ENCODE results near the gene SERINC1.

SERINC1 gene

GRCh38 chr6:122408702-122409458 is 62.7 kb downstream of the SERINC1 start:
- TF ChIP-seq YY1 (IDR thresholded peaks at IDR 0.05; ENCODE audit: low read depth) (no peak), CREB1 (IDR thresholded peaks at IDR 0.05; ENCODE audit: low read depth) (no peak), ZBTB7A (IDR thresholded peaks at IDR 0.05; ENCODE audit: low read depth) (no peak), EGR1 (IDR thresholded peaks at IDR 0.05) (no peak), REST (IDR thresholded peaks at IDR 0.05; ENCODE audit: low read depth) (no peak), TEAD4 (IDR thresholded peaks at IDR 0.05) (no peak), NFIC (IDR thresholded peaks at IDR 0.05) (no peak)

DNA sequence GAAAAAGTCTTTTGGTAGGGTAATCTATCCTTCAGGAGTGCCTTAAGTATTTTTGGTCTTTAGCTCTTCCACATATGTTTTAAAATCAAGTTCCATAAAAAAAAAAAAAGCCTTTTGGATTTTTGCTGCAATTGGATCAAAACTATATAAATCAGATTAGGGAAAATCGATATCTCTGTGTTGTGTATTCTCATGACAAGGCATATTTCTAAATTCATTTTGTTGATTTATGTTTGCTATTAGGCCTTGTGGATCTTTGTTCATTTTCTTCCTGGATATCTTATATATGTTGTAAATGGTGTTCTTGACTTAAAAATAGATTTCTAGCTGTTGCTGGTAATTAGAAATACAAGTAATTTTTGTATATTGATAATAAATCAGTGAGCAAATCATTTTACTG is 63.4 kb downstream of the SERINC1 start:
- TF ChIP-seq FOXM1 (IDR thresholded peaks at IDR 0.05; ENCODE audit: borderline replicate concordance, low read depth) (no peak), ZBTB7A (IDR thresholded peaks at IDR 0.05; ENCODE audit: low read depth) (no peak), TEAD4 (IDR thresholded peaks at IDR 0.05) (no peak), EGR1 (IDR thresholded peaks at IDR 0.05) (no peak), NFIC (IDR thresholded peaks at IDR 0.05) (no peak), CEBPB (IDR thresholded peaks at IDR 0.05) (no peak), CREB1 (IDR thresholded peaks at IDR 0.05; ENCODE audit: low read depth) (no peak), RAD21 (IDR thresholded peaks at IDR 0.05; ENCODE audit: low read depth) (no peak), TAF1 (IDR thresholded peaks at IDR 0.05; ENCODE audit: low read depth) (no peak), REST (IDR thresholded peaks at IDR 0.05; ENCODE audit: low read depth) (no peak), YY1 (IDR thresholded peaks at IDR 0.05; ENCODE audit: low read depth) (no peak)
- TF ChIP-seq, protein P1, sequence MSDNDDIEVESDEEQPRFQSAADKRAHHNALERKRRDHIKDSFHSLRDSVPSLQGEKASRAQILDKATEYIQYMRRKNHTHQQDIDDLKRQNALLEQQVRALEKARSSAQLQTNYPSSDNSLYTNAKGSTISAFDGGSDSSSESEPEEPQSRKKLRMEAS (IDR thresholded peaks at IDR 0.05) = no peak
- TF ChIP-seq, protein P2, sequence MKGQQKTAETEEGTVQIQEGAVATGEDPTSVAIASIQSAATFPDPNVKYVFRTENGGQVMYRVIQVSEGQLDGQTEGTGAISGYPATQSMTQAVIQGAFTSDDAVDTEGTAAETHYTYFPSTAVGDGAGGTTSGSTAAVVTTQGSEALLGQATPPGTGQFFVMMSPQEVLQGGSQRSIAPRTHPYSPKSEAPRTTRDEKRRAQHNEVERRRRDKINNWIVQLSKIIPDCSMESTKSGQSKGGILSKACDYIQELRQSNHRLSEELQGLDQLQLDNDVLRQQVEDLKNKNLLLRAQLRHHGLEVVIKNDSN (IDR thresholded peaks at IDR 0.05) = no peak

GRCh38 chr6:122407712-122408111 is 63.9 kb downstream of the SERINC1 start:
- TF ChIP-seq NFIC (IDR thresholded peaks at IDR 0.05) = no peak
- TF ChIP-seq, protein P2 (IDR thresholded peaks at IDR 0.05) = no peak
- no peak for TF ChIP-seq FOXM1 (IDR thresholded peaks at IDR 0.05; ENCODE audit: borderline replicate concordance, low read depth)
- TF ChIP-seq ZBTB7A (IDR thresholded peaks at IDR 0.05; ENCODE audit: low read depth) = no peak
- TF ChIP-seq EGR1 (IDR thresholded peaks at IDR 0.05) = no peak
- no peak for TF ChIP-seq RAD21 (IDR thresholded peaks at IDR 0.05; ENCODE audit: low read depth)
- TF ChIP-seq TCF12 (IDR thresholded peaks at IDR 0.05; ENCODE audit: low read depth) = no peak

DNA sequence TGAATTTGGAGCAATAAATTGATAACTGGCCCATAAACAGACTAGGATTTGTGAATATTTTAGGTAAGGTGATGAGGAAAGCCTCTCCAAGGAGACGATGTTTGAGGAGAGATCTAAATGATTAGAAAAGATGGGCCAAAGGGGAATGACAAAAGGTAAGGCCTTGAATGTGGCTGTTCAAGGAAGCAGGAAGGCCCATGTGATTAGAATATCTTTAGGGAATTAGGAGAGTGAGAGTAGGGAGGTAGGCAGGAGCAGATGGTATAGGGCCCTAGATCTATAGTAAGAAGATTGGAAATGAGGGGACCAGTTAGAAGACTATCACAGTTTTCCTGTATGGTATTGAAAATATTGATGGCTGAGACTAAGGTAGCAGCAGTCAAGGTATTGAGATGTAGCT is 65.4 kb downstream of the SERINC1 start:
- no peak for TF ChIP-seq REST (IDR thresholded peaks at IDR 0.05; ENCODE audit: low read depth)
- no peak for TF ChIP-seq RAD21 (IDR thresholded peaks at IDR 0.05; ENCODE audit: low read depth)
- TF ChIP-seq, protein P1 (IDR thresholded peaks at IDR 0.05) = no peak
- TF ChIP-seq TAF1 (IDR thresholded peaks at IDR 0.05; ENCODE audit: low read depth) = no peak
- TF ChIP-seq NFIC (IDR thresholded peaks at IDR 0.05) = no peak
- no peak for TF ChIP-seq YY1 (IDR thresholded peaks at IDR 0.05; ENCODE audit: low read depth)
- no peak for TF ChIP-seq TEAD4 (IDR thresholded peaks at IDR 0.05)
- TF ChIP-seq FOXM1 (IDR thresholded peaks at IDR 0.05; ENCODE audit: borderline replicate concordance, low read depth) = no peak
- no peak for TF ChIP-seq TCF12 (IDR thresholded peaks at IDR 0.05; ENCODE audit: low read depth)
- TF ChIP-seq ZBTB7A (IDR thresholded peaks at IDR 0.05; ENCODE audit: low read depth) = no peak
- no peak for TF ChIP-seq CREB1 (IDR thresholded peaks at IDR 0.05; ENCODE audit: low read depth)
- TF ChIP-seq EGR1 (IDR thresholded peaks at IDR 0.05) = no peak
- TF ChIP-seq CEBPB (IDR thresholded peaks at IDR 0.05) = no peak
- TF ChIP-seq EP300 (IDR thresholded peaks at IDR 0.05; ENCODE audit: borderline replicate concordance) = no peak
- TF ChIP-seq, protein P2 (IDR thresholded peaks at IDR 0.05) = no peak

Measured in Ishikawa (cell line).